Hematopoietic multipotent progenitor cell treated with erythropoietin and hydrocortisone succinate and interleukin-3 and kit ligand, for 6 days (in vitro differentiated cells): ENCODE measurements around the gene EPHB1.

Source experiments
- DNase-seq: peaks from one replicate; pipeline ENCODE4 v3.0.0-alpha.2; 2015

The EPHB1 gene

GRCh38 chr3:135301670-135302069 is 506.6 kb downstream of the EPHB1 start:
- no peak for DNase-seq

GRCh38 chr3:135304378-135304777 is 509.3 kb downstream of the EPHB1 start:
- DNase-seq: no peak
